GM19395 (cell line): ENCODE measurements around the gene WSB1.
"Not testable (repeated sequence)": the region's sequence is repeated elsewhere in the genome, so short reads cannot be mapped to it uniquely, and the experiment has no call there.

Experiments
- ATAC-seq: cut with Tn5 transposase; IDR thresholded peaks from one replicate; pipeline ENCODE4 v1.9.1; 2021; ENCODE audit warnings: mild to moderate bottlenecking, moderate library complexity; ENCODE audit not compliant: unreplicated experiment

Gene WSB1

GRCh38 chr17:27293898-27294688 lies at the start of gene WSB1:
TSS of gene WSB1 (plus strand) at chr17:27294114. CDS start at chr17:27294396, 282 bp downstream.
- peak; percentile 74 for ATAC-seq

- no peak for ATAC-seq
Observed at GRCh38 chr17:27244491-27245223, 49.3 kb upstream of the WSB1 start.

GRCh38 chr17:27245230-27245696 lies 48.7 kb upstream of the WSB1 start:
- ATAC-seq, result peak; percentile 69

- no peak for ATAC-seq
Observed at GRCh38 chr17:27246537-27246936, 47.4 kb upstream of the WSB1 start.

- ATAC-seq, result no peak
Observed at GRCh38 chr17:27247071-27247957, 46.6 kb upstream of the WSB1 start.

- no peak for ATAC-seq
Observed at GRCh38 chr17:27247958-27248342, 46.0 kb upstream of the WSB1 start.

GRCh38 chr17:27250791-27251190 lies 43.1 kb upstream of the WSB1 start:
- not testable (repeated sequence) for ATAC-seq

- ATAC-seq, result not testable (repeated sequence)
Observed at GRCh38 chr17:27254802-27255201, 39.1 kb upstream of the WSB1 start.

- no peak for ATAC-seq
Observed at GRCh38 chr17:27256225-27257030, 37.5 kb upstream of the WSB1 start.

- ATAC-seq, result no peak
Observed at GRCh38 chr17:27257031-27257357, 36.9 kb upstream of the WSB1 start.

GRCh38 chr17:27259356-27259755 lies 34.6 kb upstream of the WSB1 start:
- ATAC-seq, result no peak

GRCh38 chr17:27263386-27263785 lies 30.5 kb upstream of the WSB1 start:
- ATAC-seq, result no peak

- no peak for ATAC-seq
Observed at GRCh38 chr17:27264068-27264812, 29.7 kb upstream of the WSB1 start.

GRCh38 chr17:27265333-27265732 lies 28.6 kb upstream of the WSB1 start:
- no peak for ATAC-seq

GRCh38 chr17:27266228-27266627 lies 27.7 kb upstream of the WSB1 start:
- ATAC-seq, result no peak

GRCh38 chr17:27268394-27269085 lies 25.4 kb upstream of the WSB1 start:
- no peak for ATAC-seq

- no peak for ATAC-seq
Observed at GRCh38 chr17:27269201-27269600, 24.7 kb upstream of the WSB1 start.

GRCh38 chr17:27269974-27270373 lies 23.9 kb upstream of the WSB1 start:
- no peak for ATAC-seq

- no peak for ATAC-seq
Observed at GRCh38 chr17:27276653-27277156, 17.2 kb upstream of the WSB1 start.
